ACC112 (cell line): ENCODE data around the gene TENT4A.

ENCODE experiments used
- H2AFZ ChIP-seq: fragments of 200-600 bp; sonication (generic); one replicate; pipeline ENCODE4 v1.6.0; 2017; ENCODE audit warnings: antibody characterized with exemption, low read length; ENCODE audit not compliant: unreplicated experiment
- H3K27ac ChIP-seq: fragments of 200-600 bp; sonication (generic); 2 replicates; pipeline ENCODE4 v1.5.1; 2014; ENCODE audit warnings: low read depth, mild to moderate bottlenecking, antibody characterized with exemption, low read length, moderate library complexity
- H3K27me3 ChIP-seq: fragments of 200-600 bp; sonication (generic); 2 replicates; pipeline ENCODE4 v1.6.1; 2014; ENCODE audit warnings: mild to moderate bottlenecking, antibody characterized with exemption, low read length, moderate library complexity, mixed read lengths; ENCODE audit not compliant: insufficient read depth
- H3K36me3 ChIP-seq: fragments of 200-600 bp; sonication (generic); 2 replicates; pipeline ENCODE4 v1.6.1; 2016; ENCODE audit warnings: mild to moderate bottlenecking, antibody characterized with exemption, low read length, moderate library complexity, mixed read lengths; ENCODE audit not compliant: insufficient read depth
- H3K4me1 ChIP-seq: fragments of 200-600 bp; sonication (generic); one replicate; pipeline ENCODE4 v1.6.1; 2016; ENCODE audit warnings: low read length, mixed read lengths; ENCODE audit not compliant: insufficient read depth, unreplicated experiment, control insufficient read depth
- H3K4me3 ChIP-seq: fragments of 200-600 bp; sonication (generic); 2 replicates; pipeline ENCODE4 v1.5.1; 2014; ENCODE audit warnings: mild to moderate bottlenecking, low read depth, low read length
- H3K79me2 ChIP-seq: fragments of 200-600 bp; sonication (generic); one replicate; pipeline ENCODE4 v1.6.0; 2016; ENCODE audit warnings: low read length; ENCODE audit not compliant: control insufficient read depth, unreplicated experiment, insufficient read depth

TENT4A gene

GRCh38 chr5:6759983-6760382 is 46.8 kb downstream of the TENT4A start:
- Histone ChIP-seq H3K27ac (no peak overlapping the region), H3K36me3 (peaks cover 6% of the 10 kb centered on the region; the same call in 1 of the 2 replicates), H3K27me3 (no peaks in the 10 kb centered on the region), H3K4me1 (no peaks in the 10 kb centered on the region), H2AFZ (no peak overlapping the region), H3K4me3 (no peak overlapping the region), H3K79me2 (no peaks in the 10 kb centered on the region)

GRCh38 chr5:6760686-6761085 is 47.5 kb downstream of the TENT4A start:
- no peak overlapping the region for H2AFZ ChIP-seq
- no peak overlapping the region for H3K4me3 ChIP-seq
- no peaks in the 10 kb centered on the region for H3K79me2 ChIP-seq
- H3K27me3 ChIP-seq, result no peaks in the 10 kb centered on the region
- no peak overlapping the region for H3K27ac ChIP-seq
- no peaks in the 10 kb centered on the region for H3K4me1 ChIP-seq
- 0 out of 2 replicates have a peak, but pooled peaks cover 3% of the 10 kb centered on the region for H3K36me3 ChIP-seq

- Histone ChIP-seq H3K4me3 (no peak overlapping the region), H3K27ac (no peak overlapping the region), H3K4me1 (peaks cover 6% of the 10 kb centered on the region), H3K27me3 (no peaks in the 10 kb centered on the region), H2AFZ (no peak overlapping the region), H3K36me3 (no peaks in the 10 kb centered on the region), H3K79me2 (no peaks in the 10 kb centered on the region)
These were observed 48.1 kb downstream of the TENT4A start for GRCh38 chr5:6761333-6761732.

GRCh38 chr5:6762116-6762515 is 48.9 kb downstream of the TENT4A start:
- Histone ChIP-seq H3K27ac (no peak overlapping the region), H2AFZ (no peak overlapping the region), H3K4me3 (no peak overlapping the region), H3K79me2 (no peaks in the 10 kb centered on the region), H3K4me1 (peaks cover 13% of the 10 kb centered on the region), H3K27me3 (no peaks in the 10 kb centered on the region), H3K36me3 (no peaks in the 10 kb centered on the region)

- no peaks in the 10 kb centered on the region for H3K36me3 ChIP-seq
- H2AFZ ChIP-seq, result no peak overlapping the region
- no peak overlapping the region for H3K4me3 ChIP-seq
- H3K4me1 ChIP-seq, result peaks cover 13% of the 10 kb centered on the region
- no peaks in the 10 kb centered on the region for H3K27me3 ChIP-seq
- no peaks in the 10 kb centered on the region for H3K79me2 ChIP-seq
- no peak overlapping the region for H3K27ac ChIP-seq
These were observed 49.5 kb downstream of the TENT4A start for GRCh38 chr5:6762697-6763096.

GRCh38 chr5:6763191-6763590 is 50.0 kb downstream of the TENT4A start:
- Histone ChIP-seq H3K36me3 (no peaks in the 10 kb centered on the region), H3K4me3 (no peak overlapping the region), H3K27me3 (no peaks in the 10 kb centered on the region), H3K27ac (no peak overlapping the region), H3K4me1 (peaks cover 13% of the 10 kb centered on the region), H3K79me2 (no peaks in the 10 kb centered on the region), H2AFZ (no peak overlapping the region)

- no peaks in the 10 kb centered on the region for H3K79me2 ChIP-seq
- no peaks in the 10 kb centered on the region for H3K36me3 ChIP-seq
- H3K27ac ChIP-seq, result no peak overlapping the region
- H2AFZ ChIP-seq, result peak overlapping the region; percentile 47
- no peaks in the 10 kb centered on the region for H3K27me3 ChIP-seq
- no peak overlapping the region; the same call in 1 of the 2 replicates for H3K4me3 ChIP-seq
- H3K4me1 ChIP-seq, result peaks cover 13% of the 10 kb centered on the region
These were observed 52.6 kb downstream of the TENT4A start for GRCh38 chr5:6765612-6766525.

GRCh38 chr5:6766604-6767093 is 53.4 kb downstream of the TENT4A start:
- no peak overlapping the region for H2AFZ ChIP-seq

GRCh38 chr5:6767481-6768063 is 54.3 kb downstream of the TENT4A start:
- H3K79me2 ChIP-seq, result no peaks in the 10 kb centered on the region
- no peaks in the 10 kb centered on the region for H3K27me3 ChIP-seq
- H2AFZ ChIP-seq, result no peak overlapping the region
- H3K36me3 ChIP-seq, result no peaks in the 10 kb centered on the region
- peaks cover 13% of the 10 kb centered on the region for H3K4me1 ChIP-seq
- no peak overlapping the region for H3K4me3 ChIP-seq
- H3K27ac ChIP-seq, result no peak overlapping the region

More at GRCh38 chr5:6766604-6767093, 53.4 kb downstream of the TENT4A start:
- Histone ChIP-seq H3K4me3 (no peak overlapping the region), H3K27ac (no peak overlapping the region), H3K79me2 (no peaks in the 10 kb centered on the region), H3K4me1 (peaks cover 13% of the 10 kb centered on the region), H3K27me3 (no peaks in the 10 kb centered on the region), H3K36me3 (no peaks in the 10 kb centered on the region)

GRCh38 chr5:6768590-6769230 is 55.5 kb downstream of the TENT4A start:
- Histone ChIP-seq H3K79me2 (no peaks in the 10 kb centered on the region), H3K4me3 (no peak overlapping the region), H3K27ac (no peak overlapping the region), H3K27me3 (no peaks in the 10 kb centered on the region), H2AFZ (no peak overlapping the region), H3K4me1 (peaks cover 13% of the 10 kb centered on the region), H3K36me3 (no peaks in the 10 kb centered on the region)
